NT2/D1 (cell line): ENCODE results near the gene ACOXL.

ENCODE experiments used
- SUZ12 ChIP-seq: IDR thresholded peaks from 2 replicates; pipeline ENCODE4 v1.6.1; 2011; ENCODE audit not compliant: insufficient read length, insufficient read depth; ENCODE audit errors: extremely low read depth
- YY1 ChIP-seq: IDR thresholded peaks from 2 replicates; pipeline ENCODE4 v1.6.1; 2011; ENCODE audit not compliant: insufficient read length, insufficient read depth
- ZNF274 ChIP-seq: IDR thresholded peaks from 2 replicates; pipeline ENCODE4 v1.6.1; 2011; ENCODE audit warnings: mild to moderate bottlenecking, low read depth, low read length

GRCh38 chr2:111138839-111139238, 406.5 kb downstream of the ACOXL start:
- TF ChIP-seq SUZ12, result no peak
- TF ChIP-seq ZNF274, result no peak
- no peak for TF ChIP-seq YY1
